ENCODE measurements around the gene NDUFB1. TPM values are rescaled to one million over a fixed set of nuclear protein-coding genes. Genes with fewer than 3 reads are reported as not detected.
A peak's percentile ranks its signal among the peaks of the same experiment; 100 is the strongest.

Gene NDUFB1
- total RNA-seq (10 to 100 TPM; 88.7 to 90.5 TPM), polyA plus RNA-seq (1,000 to 10,000 TPM in 1 of 2 donors, 100 to 1,000 TPM in 1; 565 to 1,009 TPM)
- long read RNA-seq, donor 1, transcript NDUFB1-201 (3 exons, 528 nt), result major isoform, 6 of 8 reads
- long read RNA-seq, donor 1, partial matches to known transcripts, result 0 of 8 reads
- long read RNA-seq, donor 1, other reads (novel, unspliced or antisense), result 2 of 8 reads
- long read RNA-seq, donor 2, transcript NDUFB1-201 (3 exons, 528 nt), result major isoform, 26 of 28 reads
- long read RNA-seq, donor 2, partial matches to known transcripts, result 0 of 28 reads
- long read RNA-seq, donor 2, other reads (novel, unspliced or antisense), result 1 of 28 reads

GRCh38 chr14:92121670-92122350 lies at the start of gene NDUFB1, which contains the start of gene CPSF2:
Gene NDUFB1, minus strand, starts transcription at chr14:92121706. Its CDS starts 4,069 bp downstream, at chr14:92117637.
Gene CPSF2, plus strand, starts transcription at chr14:92121969. Its CDS starts 9,016 bp downstream, at chr14:92130985.
- Histone ChIP-seq H3K27me3 (ENCODE audit: control insufficient read depth in 1 of 2, insufficient read depth in 2 of 2, low read length in 1 of 2) (no peaks in the 10 kb centered on the region), H3K9me3 (ENCODE audit: control insufficient read depth, low read length) (no peaks in the 10 kb centered on the region), H3K36me3 (ENCODE audit: control insufficient read depth in 1 of 2, insufficient read depth in 2 of 2, low read length in 1 of 2) (peaks cover 0 to under 1% of the 10 kb centered on the region in 2 donors), H3K4me1 (ENCODE audit: control insufficient read depth in 1 of 2, insufficient read depth in 2 of 2, low read length in 2 of 2) (peaks cover 0 to 1% of the 10 kb centered on the region in 2 donors), H3K27ac (ENCODE audit: low read depth in 1 of 2, low read length in 2 of 2) (peak within 1 kb of the TSS in 1 of 2 donors; percentile 87), H3K4me3 (ENCODE audit: low read length in 2 of 2) (peak within 1 kb of the TSS; percentile 71 to 82)
- intact Hi-C loops (cut with DNase I), result loop anchor here in 1 of 2 donors (10.0 kb wide), 1 partner anchor 563 kb away; no protein-coding TSS in a partner anchor
- WGBS, 2 donors, result 0 to 1% methylated on average over 49 to 55 of the region's 55 CpGs
- DNase-seq, result peak; percentile 90 to 95
- peak; percentile 96 for ATAC-seq (ENCODE audit: low FRiP score)

GRCh38 chr14:92164958-92165357 lies 43.5 kb upstream of the NDUFB1 start:
- no peak for ATAC-seq (ENCODE audit: low FRiP score)
- no peak overlapping the region for H3K27ac ChIP-seq (ENCODE audit: low read depth in 1 of 2, low read length in 2 of 2)
- peaks cover 0 to 2% of the 10 kb centered on the region in 2 donors for H3K36me3 ChIP-seq (ENCODE audit: control insufficient read depth in 1 of 2, insufficient read depth in 2 of 2, low read length in 1 of 2)
- 98 to 100% methylated on average over 2 of the region's 2 CpGs for WGBS, 2 donors
- DNase-seq, result no peak
- no peaks in the 10 kb centered on the region for H3K9me3 ChIP-seq (ENCODE audit: control insufficient read depth, low read length)
- H3K4me1 ChIP-seq (ENCODE audit: control insufficient read depth in 1 of 2, insufficient read depth in 2 of 2, low read length in 2 of 2), result peaks cover 0 to 1% of the 10 kb centered on the region in 2 donors
- no peak overlapping the region for H3K4me3 ChIP-seq (ENCODE audit: low read length in 2 of 2)
- intact Hi-C loops (cut with DNase I), result no loop called here
- H3K27me3 ChIP-seq (ENCODE audit: control insufficient read depth in 1 of 2, insufficient read depth in 2 of 2, low read length in 1 of 2), result no peaks in the 10 kb centered on the region

- intact Hi-C loops (cut with DNase I), result no loop called here
- WGBS, 2 donors, result 88 to 89% methylated on average over 3 of the region's 3 CpGs
- Histone ChIP-seq H3K4me3 (ENCODE audit: low read length in 2 of 2) (no peak overlapping the region), H3K27me3 (ENCODE audit: control insufficient read depth in 1 of 2, insufficient read depth in 2 of 2, low read length in 1 of 2) (no peaks in the 10 kb centered on the region), H3K9me3 (ENCODE audit: control insufficient read depth, low read length) (no peaks in the 10 kb centered on the region), H3K36me3 (ENCODE audit: control insufficient read depth in 1 of 2, insufficient read depth in 2 of 2, low read length in 1 of 2) (peaks cover 3 to 8% of the 10 kb centered on the region in 2 donors), H3K27ac (ENCODE audit: low read depth in 1 of 2, low read length in 2 of 2) (no peak overlapping the region), H3K4me1 (ENCODE audit: control insufficient read depth in 1 of 2, insufficient read depth in 2 of 2, low read length in 2 of 2) (peaks cover 0 to 1% of the 10 kb centered on the region in 2 donors)
- DNase-seq (no peak), ATAC-seq (ENCODE audit: low FRiP score) (no peak)
Measured at GRCh38 chr14:92161521-92161920, 40.0 kb upstream of the NDUFB1 start.

DNA sequence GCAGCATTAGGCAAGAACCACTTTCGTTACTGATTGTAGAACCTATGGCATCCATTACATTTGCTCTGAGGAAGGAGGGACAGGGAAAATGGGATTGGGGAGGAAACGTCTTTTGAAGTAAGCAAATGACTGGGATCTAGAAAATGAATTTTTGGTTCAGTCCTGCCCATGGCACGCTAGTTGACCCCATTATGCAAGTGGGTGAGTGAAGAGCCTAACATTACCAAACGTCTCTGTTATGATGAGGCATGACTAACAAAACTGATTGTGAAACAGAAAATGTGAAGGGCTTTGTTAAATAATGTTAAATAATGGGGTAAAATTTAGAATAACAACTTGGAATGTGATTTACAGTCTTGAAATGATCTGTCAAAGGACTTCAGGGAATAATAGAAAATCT lies 39.1 kb upstream of the NDUFB1 start:
- Histone ChIP-seq H3K4me3 (ENCODE audit: low read length in 2 of 2) (no peak overlapping the region), H3K27ac (ENCODE audit: low read depth in 1 of 2, low read length in 2 of 2) (no peak overlapping the region), H3K4me1 (ENCODE audit: control insufficient read depth in 1 of 2, insufficient read depth in 2 of 2, low read length in 2 of 2) (peaks cover 0 to 1% of the 10 kb centered on the region in 2 donors), H3K27me3 (ENCODE audit: control insufficient read depth in 1 of 2, insufficient read depth in 2 of 2, low read length in 1 of 2) (no peaks in the 10 kb centered on the region), H3K9me3 (ENCODE audit: control insufficient read depth, low read length) (no peaks in the 10 kb centered on the region), H3K36me3 (ENCODE audit: control insufficient read depth in 1 of 2, insufficient read depth in 2 of 2, low read length in 1 of 2) (peaks cover 3 to 8% of the 10 kb centered on the region in 2 donors)
- intact Hi-C loops (cut with DNase I), result no loop called here
- DNase-seq (no peak), ATAC-seq (ENCODE audit: low FRiP score) (peak; percentile 71)
- WGBS, 2 donors, result 58 to 59% methylated on average over 4 of the region's 4 CpGs

GRCh38 chr14:92154283-92154942 lies 32.9 kb upstream of the NDUFB1 start:
- no peak for ATAC-seq (ENCODE audit: low FRiP score)
- no peak for DNase-seq
- peaks cover 0 to 2% of the 10 kb centered on the region in 2 donors for H3K4me1 ChIP-seq (ENCODE audit: control insufficient read depth in 1 of 2, insufficient read depth in 2 of 2, low read length in 2 of 2)
- no peaks in the 10 kb centered on the region for H3K9me3 ChIP-seq (ENCODE audit: control insufficient read depth, low read length)
- H3K4me3 ChIP-seq (ENCODE audit: low read length in 2 of 2), result no peak overlapping the region
- intact Hi-C loops (cut with DNase I), result no loop called here
- peaks cover 3 to 7% of the 10 kb centered on the region in 2 donors for H3K36me3 ChIP-seq (ENCODE audit: control insufficient read depth in 1 of 2, insufficient read depth in 2 of 2, low read length in 1 of 2)
- WGBS, 2 donors, result 1 to 6% methylated on average over 3 of the region's 3 CpGs
- H3K27me3 ChIP-seq (ENCODE audit: control insufficient read depth in 1 of 2, insufficient read depth in 2 of 2, low read length in 1 of 2), result no peaks in the 10 kb centered on the region
- no peak overlapping the region for H3K27ac ChIP-seq (ENCODE audit: low read depth in 1 of 2, low read length in 2 of 2)

- Histone ChIP-seq H3K27me3 (ENCODE audit: control insufficient read depth in 1 of 2, insufficient read depth in 2 of 2, low read length in 1 of 2) (no peaks in the 10 kb centered on the region), H3K4me1 (ENCODE audit: control insufficient read depth in 1 of 2, insufficient read depth in 2 of 2, low read length in 2 of 2) (peaks cover 0 to 2% of the 10 kb centered on the region in 2 donors), H3K36me3 (ENCODE audit: control insufficient read depth in 1 of 2, insufficient read depth in 2 of 2, low read length in 1 of 2) (peaks cover 3 to 5% of the 10 kb centered on the region in 2 donors), H3K9me3 (ENCODE audit: control insufficient read depth, low read length) (no peaks in the 10 kb centered on the region), H3K4me3 (ENCODE audit: low read length in 2 of 2) (no peak overlapping the region), H3K27ac (ENCODE audit: low read depth in 1 of 2, low read length in 2 of 2) (peak overlapping the region in 1 of 2 donors; percentile 63)
- WGBS, 2 donors, result 98 to 100% methylated on average over 1 of the region's 1 CpG
- intact Hi-C loops (cut with DNase I), result no loop called here
- DNase-seq (no peak), ATAC-seq (ENCODE audit: low FRiP score) (no peak)
Measured at GRCh38 chr14:92153581-92153980, 32.1 kb upstream of the NDUFB1 start.

DNA sequence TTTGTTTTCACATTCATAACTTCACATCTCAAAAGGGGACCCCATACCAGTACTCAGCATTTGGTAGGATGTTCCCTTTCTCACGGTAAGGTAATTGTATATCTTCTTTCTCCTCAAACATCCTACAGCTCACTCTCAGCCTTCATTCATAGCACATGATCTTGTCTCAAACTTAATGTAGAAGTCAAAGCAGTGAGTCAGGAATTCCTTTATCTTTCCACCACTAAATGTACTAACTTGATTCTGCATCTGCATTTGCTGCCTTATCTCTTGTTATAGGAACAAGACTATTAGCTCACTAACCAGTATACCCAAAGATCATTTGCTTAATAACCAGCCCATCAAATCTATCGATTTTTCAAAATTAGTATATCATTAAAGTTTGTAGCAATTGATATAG lies 23.2 kb upstream of the NDUFB1 start:
- ATAC-seq (ENCODE audit: low FRiP score) (no peak), DNase-seq (no peak)
- Histone ChIP-seq H3K36me3 (ENCODE audit: control insufficient read depth in 1 of 2, insufficient read depth in 2 of 2, low read length in 1 of 2) (peaks cover 0 to 4% of the 10 kb centered on the region in 2 donors), H3K27me3 (ENCODE audit: control insufficient read depth in 1 of 2, insufficient read depth in 2 of 2, low read length in 1 of 2) (no peaks in the 10 kb centered on the region), H3K4me3 (ENCODE audit: low read length in 2 of 2) (no peak overlapping the region), H3K27ac (ENCODE audit: low read depth in 1 of 2, low read length in 2 of 2) (no peak overlapping the region), H3K4me1 (ENCODE audit: control insufficient read depth in 1 of 2, insufficient read depth in 2 of 2, low read length in 2 of 2) (no peaks in the 10 kb centered on the region), H3K9me3 (ENCODE audit: control insufficient read depth, low read length) (no peaks in the 10 kb centered on the region)
- intact Hi-C loops (cut with DNase I), result no loop called here
- WGBS, 2 donors, result 86 to 91% methylated on average over 2 of the region's 2 CpGs

GRCh38 chr14:92143962-92144361 lies 22.5 kb upstream of the NDUFB1 start:
- H3K4me3 ChIP-seq (ENCODE audit: low read length in 2 of 2), result no peak overlapping the region
- no peaks in the 10 kb centered on the region for H3K4me1 ChIP-seq (ENCODE audit: control insufficient read depth in 1 of 2, insufficient read depth in 2 of 2, low read length in 2 of 2)
- DNase-seq (no peak), ATAC-seq (ENCODE audit: low FRiP score) (no peak)
- H3K9me3 ChIP-seq (ENCODE audit: control insufficient read depth, low read length), result no peaks in the 10 kb centered on the region
- peaks cover 0 to 4% of the 10 kb centered on the region in 2 donors for H3K36me3 ChIP-seq (ENCODE audit: control insufficient read depth in 1 of 2, insufficient read depth in 2 of 2, low read length in 1 of 2)
- H3K27ac ChIP-seq (ENCODE audit: low read depth in 1 of 2, low read length in 2 of 2), result no peak overlapping the region
- WGBS, 2 donors, result 85 to 93% methylated on average over 3 of the region's 3 CpGs
- intact Hi-C loops (cut with DNase I), result no loop called here
- no peaks in the 10 kb centered on the region for H3K27me3 ChIP-seq (ENCODE audit: control insufficient read depth in 1 of 2, insufficient read depth in 2 of 2, low read length in 1 of 2)
